Activated CD4-positive, alpha-beta T cell treated with anti-CD3 and anti-CD28 coated beads, Interleukin-2, amount 50 U/mL, for 1 hour (primary cell): ENCODE results near the gene CMTM1.
"Not testable (repeated sequence)": the region's sequence is repeated elsewhere in the genome, so short reads cannot be mapped to it uniquely, and the experiment has no call there.

ENCODE experiments used
- DNase-seq: peaks from one replicate; pipeline ENCODE4 v3.0.0-alpha.2; 2020

CMTM1 gene

GRCh38 chr16:66563574-66564334 is 2.5 kb upstream of the CMTM1 start:
- no peak for DNase-seq

- not testable (repeated sequence) for DNase-seq
These were observed 1.0 kb downstream of the CMTM1 start for GRCh38 chr16:66567270-66567669.

- DNase-seq: no peak
These were observed 2.1 kb downstream of the CMTM1 start for GRCh38 chr16:66568355-66568754.

- no peak for DNase-seq
These were observed 2.9 kb downstream of the CMTM1 start for GRCh38 chr16:66569131-66569530.

GRCh38 chr16:66569827-66570405 is 3.7 kb downstream of the CMTM1 start:
- DNase-seq: no peak

- no peak for DNase-seq
These were observed 6.1 kb downstream of the CMTM1 start for GRCh38 chr16:66572356-66572755.

GRCh38 chr16:66574081-66574480 is 7.8 kb downstream of the CMTM1 start:
- no peak for DNase-seq

- DNase-seq: no peak
These were observed 8.3 kb downstream of the CMTM1 start for GRCh38 chr16:66574531-66574930.

GRCh38 chr16:66575060-66575459 is 8.8 kb downstream of the CMTM1 start:
- no peak for DNase-seq

- no peak for DNase-seq
These were observed 10.1 kb downstream of the CMTM1 start for GRCh38 chr16:66576296-66576695.

- peak; percentile 8 for DNase-seq
These were observed 12.7 kb downstream of the CMTM1 start, which contains the start of gene CMTM2 for GRCh38 chr16:66578651-66579531. CMTM2 (plus strand) TSS chr16:66579463; CDS start chr16:66579608, 145 bp downstream.

- no peak for DNase-seq
These were observed 14.5 kb downstream of the CMTM1 start for GRCh38 chr16:66580605-66581209.

GRCh38 chr16:66581246-66581952 is 15.2 kb downstream of the CMTM1 start:
- no peak for DNase-seq

- no peak for DNase-seq
These were observed 19.4 kb downstream of the CMTM1 start for GRCh38 chr16:66585481-66586239.

- DNase-seq: no peak
These were observed 21.8 kb downstream of the CMTM1 start for GRCh38 chr16:66587881-66588600.

- DNase-seq: peak; percentile 63
These were observed 22.9 kb downstream of the CMTM1 start for GRCh38 chr16:66588981-66589713.

- DNase-seq: no peak
These were observed 24.1 kb downstream of the CMTM1 start for GRCh38 chr16:66590322-66590721.

- DNase-seq: no peak
These were observed 24.8 kb downstream of the CMTM1 start for GRCh38 chr16:66591018-66591417.

- DNase-seq: no peak
These were observed 26.0 kb downstream of the CMTM1 start for GRCh38 chr16:66592241-66592640.

- DNase-seq: no peak
These were observed 26.6 kb downstream of the CMTM1 start for GRCh38 chr16:66592814-66593213.
